Left lung (tissue), 10 donors: Measurements from ENCODE around the gene RPL28. TPM values are rescaled to one million over a fixed set of nuclear protein-coding genes. Genes with fewer than 3 reads are reported as not detected.

Experiments used
- ATAC-seq: fragments of 200-7000 bp; cut with Tn5 transposase; one replicate; pipeline ENCODE4 v1.9.1; 2020; ENCODE audit warnings: moderate library complexity
- DNase-seq, 4 donors: peaks; one replicate each; pipeline ENCODE4 v3.0.0-alpha.2; 2013 to 2020
- H3K27ac ChIP-seq, 2 donors: fragments of 200-600 bp; sonication (generic) in 1 of 2; one replicate each; pipeline versions ENCODE4 v1.5.0 to v1.8.0; 2020 to 2021
- H3K27me3 ChIP-seq, 2 donors: fragments of 200-600 bp; sonication (generic) in 1 of 2; one replicate each; pipeline versions ENCODE4 v1.5.0 to v1.8.0; 2020 to 2021
- H3K36me3 ChIP-seq, 2 donors: fragments of 200-600 bp; sonication (generic) in 1 of 2; one replicate each; pipeline versions ENCODE4 v1.5.0 to v1.8.0; 2020 to 2021
- H3K4me1 ChIP-seq, 2 donors: fragments of 200-600 bp; one replicate each; pipeline ENCODE4 v1.8.0; 2021
- H3K4me3 ChIP-seq, 2 donors: fragments of 200-600 bp; sonication (generic) in 1 of 2; one replicate each; pipeline versions ENCODE4 v1.5.0 to v1.8.0; 2020 to 2021; ENCODE audit warnings: mild to moderate bottlenecking in 1 of 2
- H3K9me3 ChIP-seq, 2 donors: fragments of 200-600 bp; sonication (generic) in 1 of 2; one replicate each; pipeline versions ENCODE4 v1.5.0 to v1.8.0; 2020 to 2021
- intact Hi-C, 2 donors: fragments of 100-400 bp; cut with DNase I; formaldehyde crosslinking; loops; one replicate each; pipeline versions ENCODE4 v1.11.2 to v1.14.2; 2022
- polyA plus RNA-seq, 6 donors: library from polyadenylated mRNA; unstranded; fragments of 120-200 nt; gene quantifications; one replicate each; pipeline ENCODE4 v1.2.1, GENCODE V29; 2013; ENCODE audit not compliant: insufficient read length in 6 of 6
- total RNA-seq, 2 donors: library from RNA; stranded (reverse); fragmentation: NEBNext Ultra II Directional; extraction: Animal tissue kit (Norgen Biotek cat#: 25700); gene quantifications; one replicate each; pipeline ENCODE4 v1.2.1, GENCODE V29; 2021
- TF ChIP-seq, protein P1 (sequence below), 2 donors: fragments of 200-600 bp; sonication (generic) in 1 of 2; IDR thresholded peaks; one replicate each; pipeline versions ENCODE4 v1.5.0 to v1.8.0; 2021; ENCODE audit warnings: antibody characterized with exemption in 2 of 2
- donor health status: DM: no; HTN: yes; CAD: no.
- donor health status: DM: no; HTN: no; CAD: no.

Gene RPL28
- total and polyA plus RNA-seq, 8 donors, result 1,216 to 1,774 (median 1,434) TPM

GRCh38 chr19:55344444-55344843 lies 41.3 kb upstream of the RPL28 start:
- no peaks in the 10 kb centered on the region for H3K27me3 ChIP-seq
- no peak for DNase-seq
- H3K36me3 ChIP-seq, result peaks cover 0 to 49% of the 10 kb centered on the region in 2 donors
- TF ChIP-seq, protein P1, sequence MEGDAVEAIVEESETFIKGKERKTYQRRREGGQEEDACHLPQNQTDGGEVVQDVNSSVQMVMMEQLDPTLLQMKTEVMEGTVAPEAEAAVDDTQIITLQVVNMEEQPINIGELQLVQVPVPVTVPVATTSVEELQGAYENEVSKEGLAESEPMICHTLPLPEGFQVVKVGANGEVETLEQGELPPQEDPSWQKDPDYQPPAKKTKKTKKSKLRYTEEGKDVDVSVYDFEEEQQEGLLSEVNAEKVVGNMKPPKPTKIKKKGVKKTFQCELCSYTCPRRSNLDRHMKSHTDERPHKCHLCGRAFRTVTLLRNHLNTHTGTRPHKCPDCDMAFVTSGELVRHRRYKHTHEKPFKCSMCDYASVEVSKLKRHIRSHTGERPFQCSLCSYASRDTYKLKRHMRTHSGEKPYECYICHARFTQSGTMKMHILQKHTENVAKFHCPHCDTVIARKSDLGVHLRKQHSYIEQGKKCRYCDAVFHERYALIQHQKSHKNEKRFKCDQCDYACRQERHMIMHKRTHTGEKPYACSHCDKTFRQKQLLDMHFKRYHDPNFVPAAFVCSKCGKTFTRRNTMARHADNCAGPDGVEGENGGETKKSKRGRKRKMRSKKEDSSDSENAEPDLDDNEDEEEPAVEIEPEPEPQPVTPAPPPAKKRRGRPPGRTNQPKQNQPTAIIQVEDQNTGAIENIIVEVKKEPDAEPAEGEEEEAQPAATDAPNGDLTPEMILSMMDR (IDR thresholded peaks at IDR 0.05), result no peak
- H3K9me3 ChIP-seq, result no peaks in the 10 kb centered on the region
- ATAC-seq, result no peak
- peaks cover 4 to 18% of the 10 kb centered on the region in 2 donors for H3K4me1 ChIP-seq
- H3K4me3 ChIP-seq, result no peak overlapping the region
- intact Hi-C loops, result no loop called here
- no peak overlapping the region for H3K27ac ChIP-seq

- DNase-seq, result no peak
- no peak for ATAC-seq
- intact Hi-C loops, result no loop called here
- no peak overlapping the region for H3K4me3 ChIP-seq
- no peaks in the 10 kb centered on the region for H3K9me3 ChIP-seq
- peaks cover 4 to 14% of the 10 kb centered on the region in 2 donors for H3K4me1 ChIP-seq
- TF ChIP-seq, protein P1 (IDR thresholded peaks at IDR 0.05), result no peak
- no peak overlapping the region for H3K27ac ChIP-seq
- H3K27me3 ChIP-seq, result peaks cover 0 to 5% of the 10 kb centered on the region in 2 donors
- H3K36me3 ChIP-seq, result peaks cover 0 to 49% of the 10 kb centered on the region in 2 donors
Observed at GRCh38 chr19:55345101-55345817, 40.5 kb upstream of the RPL28 start.

DNA sequence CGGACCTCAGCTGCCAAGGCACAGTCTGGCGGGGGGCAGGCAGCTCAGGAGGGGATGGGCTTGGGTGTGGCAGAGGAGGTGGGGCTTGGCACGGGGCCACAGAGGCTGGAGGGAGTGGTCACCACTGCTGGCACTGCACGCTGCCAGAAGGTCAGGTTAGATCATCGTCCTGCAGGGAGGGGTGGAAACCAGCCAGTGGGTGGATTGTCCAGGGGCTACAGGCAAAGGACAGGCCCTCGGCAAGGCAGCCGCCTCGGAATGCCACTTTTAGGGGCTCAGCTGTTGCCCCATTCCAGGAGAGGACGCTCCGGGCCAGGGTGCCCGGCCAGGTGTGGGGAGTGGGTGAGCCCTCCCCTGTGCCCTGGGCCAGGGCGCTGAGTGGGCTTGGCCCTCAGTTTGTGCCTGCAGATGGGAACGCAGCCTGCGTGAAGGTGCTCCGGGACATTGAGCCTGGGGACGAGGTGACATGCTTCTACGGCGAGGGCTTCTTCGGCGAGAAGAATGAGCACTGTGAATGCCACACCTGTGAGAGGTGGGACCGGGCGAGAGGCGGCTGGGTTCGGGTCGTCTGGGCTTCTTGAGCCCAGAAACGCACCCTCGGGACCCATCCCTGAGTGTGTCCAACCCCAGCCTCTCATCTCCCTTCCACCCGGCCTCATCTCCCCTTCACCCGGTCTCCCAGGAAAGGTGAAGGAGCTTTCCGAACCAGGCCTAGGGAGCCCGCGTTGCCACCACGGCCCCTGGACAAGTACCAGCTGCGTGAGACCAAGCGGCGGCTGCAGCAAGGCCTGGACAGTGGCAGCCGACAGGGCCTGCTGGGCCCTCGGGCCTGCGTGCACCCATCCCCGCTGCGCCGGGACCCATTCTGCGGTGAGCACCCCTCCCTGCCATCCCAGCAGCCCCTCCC lies 39.7 kb upstream of the RPL28 start:
- H3K4me3 ChIP-seq, result no peak overlapping the region
- no peak overlapping the region for H3K27ac ChIP-seq
- TF ChIP-seq, protein P1 (IDR thresholded peaks at IDR 0.05), result no peak
- intact Hi-C loops, result no loop called here
- H3K36me3 ChIP-seq, result peaks cover 0 to 49% of the 10 kb centered on the region in 2 donors
- peaks cover 0 to 13% of the 10 kb centered on the region in 2 donors for H3K27me3 ChIP-seq
- DNase-seq (no peak), ATAC-seq (no peak)
- peaks cover 0 to 6% of the 10 kb centered on the region in 2 donors for H3K4me1 ChIP-seq
- no peaks in the 10 kb centered on the region for H3K9me3 ChIP-seq

- DNase-seq (no peak), ATAC-seq (no peak)
- H3K27me3 ChIP-seq, result peaks cover 3 to 21% of the 10 kb centered on the region in 2 donors
- H3K9me3 ChIP-seq, result no peaks in the 10 kb centered on the region
- no peak overlapping the region for H3K4me3 ChIP-seq
- no peak overlapping the region for H3K27ac ChIP-seq
- TF ChIP-seq, protein P1 (IDR thresholded peaks at IDR 0.05), result no peak
- H3K4me1 ChIP-seq, result no peaks in the 10 kb centered on the region
- H3K36me3 ChIP-seq, result peaks cover 0 to 48% of the 10 kb centered on the region in 2 donors
- intact Hi-C loops, result no loop called here
Observed at GRCh38 chr19:55346725-55347441, 38.8 kb upstream of the RPL28 start.
